Measurements from ENCODE around the gene TBC1D3I. TPM values are rescaled to one million over a fixed set of nuclear protein-coding genes. Genes with fewer than 3 reads are reported as not detected.
"Not testable (repeated sequence)": the region's sequence is repeated elsewhere in the genome, so short reads cannot be mapped to it uniquely, and the experiment has no call there.

TBC1D3I gene
- total RNA-seq, 1 donor from 2014 or later, result not detected

DNA sequence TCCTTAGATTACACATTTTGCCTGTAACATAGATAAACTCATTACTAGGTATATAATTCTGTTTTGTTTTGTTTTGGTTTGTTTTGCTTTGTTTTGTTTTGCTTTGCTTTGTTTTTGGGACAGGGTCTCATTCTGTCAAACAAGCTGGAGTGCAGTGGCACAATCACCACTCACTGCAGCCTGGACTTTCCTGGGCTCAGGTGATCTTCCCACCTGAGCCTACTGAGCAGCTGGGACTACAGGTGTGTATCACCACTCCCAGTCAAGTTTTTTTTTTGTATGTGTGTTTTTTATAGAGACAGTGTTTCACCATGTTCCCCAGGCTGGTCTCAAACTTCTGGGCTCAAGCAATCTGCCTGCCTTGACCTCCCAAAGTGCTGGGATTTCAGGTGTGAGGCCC lies 54.8 kb downstream of the TBC1D3I start:
- no peak for DNase-seq (ENCODE audit: low read depth)
- H3K4me3 ChIP-seq (ENCODE audit: low read depth, low read length), result no peak overlapping the region
- H3K27me3 ChIP-seq (ENCODE audit: control insufficient read depth, insufficient read depth, low read length), result no peaks in the 10 kb centered on the region
- no peaks in the 10 kb centered on the region for H3K36me3 ChIP-seq (ENCODE audit: control insufficient read depth, insufficient read depth, low read length)
- no peak for FAIRE-seq
- TF ChIP-seq, protein P1, sequence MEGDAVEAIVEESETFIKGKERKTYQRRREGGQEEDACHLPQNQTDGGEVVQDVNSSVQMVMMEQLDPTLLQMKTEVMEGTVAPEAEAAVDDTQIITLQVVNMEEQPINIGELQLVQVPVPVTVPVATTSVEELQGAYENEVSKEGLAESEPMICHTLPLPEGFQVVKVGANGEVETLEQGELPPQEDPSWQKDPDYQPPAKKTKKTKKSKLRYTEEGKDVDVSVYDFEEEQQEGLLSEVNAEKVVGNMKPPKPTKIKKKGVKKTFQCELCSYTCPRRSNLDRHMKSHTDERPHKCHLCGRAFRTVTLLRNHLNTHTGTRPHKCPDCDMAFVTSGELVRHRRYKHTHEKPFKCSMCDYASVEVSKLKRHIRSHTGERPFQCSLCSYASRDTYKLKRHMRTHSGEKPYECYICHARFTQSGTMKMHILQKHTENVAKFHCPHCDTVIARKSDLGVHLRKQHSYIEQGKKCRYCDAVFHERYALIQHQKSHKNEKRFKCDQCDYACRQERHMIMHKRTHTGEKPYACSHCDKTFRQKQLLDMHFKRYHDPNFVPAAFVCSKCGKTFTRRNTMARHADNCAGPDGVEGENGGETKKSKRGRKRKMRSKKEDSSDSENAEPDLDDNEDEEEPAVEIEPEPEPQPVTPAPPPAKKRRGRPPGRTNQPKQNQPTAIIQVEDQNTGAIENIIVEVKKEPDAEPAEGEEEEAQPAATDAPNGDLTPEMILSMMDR (IDR thresholded peaks at IDR 0.05; ENCODE audit: insufficient read depth, low read length, severe bottlenecking), result no peak

DNA sequence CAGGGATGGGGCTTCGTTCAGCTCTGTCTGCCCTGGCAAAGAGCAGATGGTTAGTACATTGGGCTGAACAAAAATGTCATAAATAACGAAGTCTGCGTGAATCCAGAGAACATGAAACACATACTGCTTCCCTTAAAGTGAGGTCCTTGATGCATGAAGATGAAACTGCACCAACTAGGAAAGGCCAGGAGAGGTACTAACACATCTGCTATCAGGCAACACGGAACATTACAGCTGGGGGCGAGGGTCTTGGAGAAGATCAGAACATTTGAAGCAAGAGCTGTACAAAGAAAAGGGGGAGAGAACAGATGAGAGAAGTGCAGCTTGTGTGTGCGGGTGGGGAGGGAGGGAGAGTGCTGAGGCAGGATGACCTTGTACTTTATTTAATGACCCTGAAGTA lies 57.0 kb downstream of the TBC1D3I start:
- not testable (repeated sequence) for FAIRE-seq; H3K27me3 ChIP-seq (ENCODE audit: control insufficient read depth, insufficient read depth, low read length); H3K4me3 ChIP-seq (ENCODE audit: low read depth, low read length); DNase-seq (ENCODE audit: low read depth); H3K36me3 ChIP-seq (ENCODE audit: control insufficient read depth, insufficient read depth, low read length)

DNA sequence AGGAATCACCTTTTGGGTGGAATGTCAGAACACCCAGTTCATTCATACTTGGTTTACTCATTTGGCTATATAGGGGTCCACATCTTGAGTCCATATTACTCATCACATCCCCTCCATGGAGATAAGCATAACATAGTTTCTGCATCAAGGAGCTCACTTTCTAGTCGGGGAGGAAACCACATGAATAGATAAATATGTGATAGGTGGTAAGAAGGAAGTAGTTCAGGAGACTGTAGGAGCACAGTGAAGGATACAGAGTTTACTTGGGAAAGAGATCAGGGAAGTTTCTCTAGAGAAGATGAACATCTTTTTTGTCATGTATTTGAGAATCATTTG lies 57.9 kb downstream of the TBC1D3I start:
- FAIRE-seq; H3K36me3 ChIP-seq (ENCODE audit: control insufficient read depth, insufficient read depth, low read length); H3K27me3 ChIP-seq (ENCODE audit: control insufficient read depth, insufficient read depth, low read length); H3K4me3 ChIP-seq (ENCODE audit: low read depth, low read length); DNase-seq (ENCODE audit: low read depth): not testable (repeated sequence)

DNA sequence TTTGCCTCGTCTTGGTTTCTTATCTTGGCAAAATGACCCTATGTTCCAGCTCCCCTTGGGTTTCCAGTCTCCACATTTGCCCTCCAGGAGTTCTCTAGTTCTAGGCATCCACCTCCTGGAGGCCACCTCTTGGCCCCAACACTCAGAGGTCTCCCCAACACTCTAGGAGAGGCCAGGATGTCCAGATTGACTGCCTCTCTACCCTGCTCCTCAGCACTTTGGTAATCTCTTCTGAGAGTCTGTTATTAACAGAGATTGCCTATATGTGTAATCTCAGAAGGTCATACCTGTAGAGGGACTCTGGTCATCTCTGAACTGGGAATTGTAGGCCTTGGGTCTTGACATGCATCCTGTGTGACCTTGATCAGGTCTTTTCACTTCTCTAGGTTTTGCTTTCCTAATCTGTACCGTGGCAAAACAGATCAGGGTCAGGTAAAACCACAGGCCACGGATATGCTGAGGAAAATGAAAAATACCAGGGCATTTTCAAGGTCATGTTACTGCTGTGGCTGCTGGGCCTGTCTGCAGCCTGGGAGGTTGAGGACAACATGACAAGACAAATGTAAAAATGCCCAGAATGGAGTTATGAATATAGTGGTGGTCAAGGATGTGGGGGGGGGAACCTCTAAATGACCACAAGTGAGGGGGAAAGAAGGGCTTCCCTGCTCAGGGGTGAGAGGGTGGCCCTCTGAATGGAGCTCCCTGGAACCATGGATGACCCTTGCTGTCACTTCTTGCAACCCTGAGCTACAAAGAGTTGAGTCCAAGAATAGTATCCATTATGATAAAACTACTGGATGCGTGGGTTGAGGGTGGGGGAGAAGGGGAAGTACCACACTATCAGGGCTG lies 58.5 kb downstream of the TBC1D3I start:
- Histone ChIP-seq H3K36me3 (ENCODE audit: control insufficient read depth, insufficient read depth, low read length) (no peaks in the 10 kb centered on the region), H3K27me3 (ENCODE audit: control insufficient read depth, insufficient read depth, low read length) (no peaks in the 10 kb centered on the region), H3K4me3 (ENCODE audit: low read depth, low read length) (no peak overlapping the region)
- FAIRE-seq (no peak), DNase-seq (ENCODE audit: low read depth) (no peak)
- TF ChIP-seq, protein P1 (IDR thresholded peaks at IDR 0.05; ENCODE audit: insufficient read depth, low read length, severe bottlenecking), result no peak

DNA sequence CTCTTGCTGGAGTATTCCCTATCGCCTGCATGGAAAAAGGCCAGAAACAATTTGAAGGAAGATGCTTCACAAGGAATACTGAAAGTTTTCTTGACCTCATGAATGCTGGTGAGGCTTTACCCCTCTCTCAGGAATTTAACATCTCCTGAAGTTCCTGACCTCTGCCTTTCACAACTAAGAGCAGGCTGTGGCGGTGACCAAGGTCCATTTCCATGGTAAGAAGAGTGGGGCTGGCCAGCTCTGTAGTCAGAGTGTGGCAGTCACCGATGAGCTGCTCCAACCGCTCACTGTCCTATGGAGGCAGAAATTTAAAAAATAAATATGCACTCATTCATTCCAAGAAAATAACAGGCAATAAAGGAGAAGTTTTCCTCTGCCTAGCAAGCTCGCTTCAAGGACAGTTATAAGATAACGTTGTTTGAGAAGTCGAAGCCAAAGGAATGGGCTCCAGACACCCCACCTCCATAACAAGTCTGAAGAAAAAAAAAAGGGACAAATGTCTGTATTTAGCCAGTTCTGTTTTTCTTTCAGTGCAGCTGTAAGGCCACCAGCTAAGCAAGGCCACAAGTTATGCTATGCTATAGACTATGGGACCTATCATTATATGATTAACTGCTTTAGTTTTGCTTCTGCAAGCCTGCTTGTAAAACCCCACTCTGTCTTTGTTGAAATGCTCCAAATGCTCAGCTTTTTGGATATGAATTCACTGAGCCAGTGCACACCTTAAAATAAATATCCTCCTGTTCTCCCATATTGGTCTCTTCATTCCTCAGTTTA lies 59.5 kb downstream of the TBC1D3I start:
- Histone ChIP-seq H3K4me3 (ENCODE audit: low read depth, low read length) (no peak overlapping the region), H3K36me3 (ENCODE audit: control insufficient read depth, insufficient read depth, low read length) (no peaks in the 10 kb centered on the region), H3K27me3 (ENCODE audit: control insufficient read depth, insufficient read depth, low read length) (no peaks in the 10 kb centered on the region)
- no peak for DNase-seq (ENCODE audit: low read depth)
- TF ChIP-seq, protein P1 (IDR thresholded peaks at IDR 0.05; ENCODE audit: insufficient read depth, low read length, severe bottlenecking), result no peak
- FAIRE-seq, result no peak

Other genes starting within 250 kb of the TBC1D3I start
- gene CCL23, start 246.6 kb downstream of the TBC1D3I start, total RNA-seq, result not detected in 2 replicates
- gene CCL18, start 200.3 kb downstream of the TBC1D3I start, total RNA-seq, result under 0.01 TPM in 1 of 2 replicates, not detected in the other
- not detected in 2 replicates for gene CCL3, start 174.4 kb downstream of the TBC1D3I start, total RNA-seq
- not detected in 2 replicates for gene CCL4, start 160.7 kb downstream of the TBC1D3I start, total RNA-seq
- 0.79 and 3.1 TPM in 2 replicates for gene TBC1D3B, start 87.9 kb downstream of the TBC1D3I start, total RNA-seq
- gene CCL3L1, start 67.8 kb downstream of the TBC1D3I start, total RNA-seq, result not detected in 2 replicates
- not detected in 2 replicates for gene CCL4L2, start 53.5 kb downstream of the TBC1D3I start, total RNA-seq
- gene TBC1D3G, start 59.3 kb upstream of the TBC1D3I start, total RNA-seq, result not detected in 2 replicates
- gene TBC1D3H, start 123.9 kb upstream of the TBC1D3I start, total RNA-seq, result not detected in 2 replicates
- gene ZNHIT3, start 222.1 kb upstream of the TBC1D3I start, total RNA-seq, result 30.6 and 33.7 TPM in 2 replicates